Measurements from ENCODE around the gene TOR4A.
"Not testable (repeated sequence)": the region's sequence is repeated elsewhere in the genome, so short reads cannot be mapped to it uniquely, and the experiment has no call there.

Gene TOR4A

DNA sequence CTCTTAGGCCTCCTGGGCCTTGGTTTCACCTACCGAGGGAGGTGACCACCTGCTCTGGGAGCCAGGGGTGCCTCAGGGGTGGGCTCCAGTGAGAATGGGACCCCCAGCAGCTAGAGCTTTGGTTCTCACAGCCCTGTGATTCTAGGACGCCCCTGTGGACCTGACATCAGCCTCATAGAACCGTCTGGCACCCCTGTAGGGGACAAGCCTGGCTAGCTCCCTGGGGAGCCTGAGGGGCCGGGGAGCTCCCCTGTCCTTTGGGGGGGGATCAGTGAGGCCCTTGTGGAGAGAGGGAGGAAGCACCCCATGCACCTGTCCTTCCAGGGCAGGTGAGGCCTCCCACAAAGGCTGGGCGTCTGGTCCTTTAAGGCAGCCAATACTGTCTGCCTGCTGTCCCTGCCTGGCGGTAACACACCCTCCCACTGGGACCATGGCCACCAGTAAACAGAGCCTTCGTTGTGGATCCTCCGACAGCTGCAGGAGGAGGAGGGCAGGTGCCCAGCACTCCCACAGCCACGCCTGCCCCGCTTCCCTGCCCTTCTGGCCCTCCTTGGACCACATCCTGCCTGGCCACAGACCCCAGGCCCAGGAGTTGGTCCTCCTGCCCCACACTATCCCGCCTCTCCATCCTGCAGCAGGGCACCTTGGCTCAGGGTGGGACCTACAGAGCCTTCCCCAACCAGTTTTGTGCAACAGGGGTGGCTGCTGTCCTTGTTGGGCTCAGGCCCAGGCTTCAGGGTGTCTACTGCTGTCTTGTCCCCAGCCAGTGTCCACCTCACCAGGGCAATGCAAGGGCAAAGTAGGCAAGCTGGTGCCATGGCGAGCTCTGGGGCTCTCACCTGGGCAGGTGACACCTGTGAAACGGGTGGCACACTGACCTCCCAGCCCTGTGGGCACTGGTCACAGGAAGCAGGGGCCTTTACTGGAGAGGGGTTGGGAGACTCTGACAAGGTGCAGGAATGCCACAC is 39.5 kb upstream of the TOR4A start:
- Histone ChIP-seq H3K27ac (no peak overlapping the region), H3K4me3 (ENCODE audit: low read depth, low read length) (no peak overlapping the region), H3K27me3 (replicated peaks) (no peaks in the 10 kb centered on the region), H3K36me3 (replicated peaks) (peaks cover 15% of the 10 kb centered on the region)
- in situ Hi-C loops (cut with HindIII; ENCODE audit: low pct_ligation_motif_present, low sequenced_read_pairs): no loop called here
- DNase-seq: no peak
- TF ChIP-seq, protein P1, sequence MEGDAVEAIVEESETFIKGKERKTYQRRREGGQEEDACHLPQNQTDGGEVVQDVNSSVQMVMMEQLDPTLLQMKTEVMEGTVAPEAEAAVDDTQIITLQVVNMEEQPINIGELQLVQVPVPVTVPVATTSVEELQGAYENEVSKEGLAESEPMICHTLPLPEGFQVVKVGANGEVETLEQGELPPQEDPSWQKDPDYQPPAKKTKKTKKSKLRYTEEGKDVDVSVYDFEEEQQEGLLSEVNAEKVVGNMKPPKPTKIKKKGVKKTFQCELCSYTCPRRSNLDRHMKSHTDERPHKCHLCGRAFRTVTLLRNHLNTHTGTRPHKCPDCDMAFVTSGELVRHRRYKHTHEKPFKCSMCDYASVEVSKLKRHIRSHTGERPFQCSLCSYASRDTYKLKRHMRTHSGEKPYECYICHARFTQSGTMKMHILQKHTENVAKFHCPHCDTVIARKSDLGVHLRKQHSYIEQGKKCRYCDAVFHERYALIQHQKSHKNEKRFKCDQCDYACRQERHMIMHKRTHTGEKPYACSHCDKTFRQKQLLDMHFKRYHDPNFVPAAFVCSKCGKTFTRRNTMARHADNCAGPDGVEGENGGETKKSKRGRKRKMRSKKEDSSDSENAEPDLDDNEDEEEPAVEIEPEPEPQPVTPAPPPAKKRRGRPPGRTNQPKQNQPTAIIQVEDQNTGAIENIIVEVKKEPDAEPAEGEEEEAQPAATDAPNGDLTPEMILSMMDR (IDR thresholded peaks at IDR 0.05; ENCODE audit: low read depth, low read length, missing control alignments): no peak

DNA sequence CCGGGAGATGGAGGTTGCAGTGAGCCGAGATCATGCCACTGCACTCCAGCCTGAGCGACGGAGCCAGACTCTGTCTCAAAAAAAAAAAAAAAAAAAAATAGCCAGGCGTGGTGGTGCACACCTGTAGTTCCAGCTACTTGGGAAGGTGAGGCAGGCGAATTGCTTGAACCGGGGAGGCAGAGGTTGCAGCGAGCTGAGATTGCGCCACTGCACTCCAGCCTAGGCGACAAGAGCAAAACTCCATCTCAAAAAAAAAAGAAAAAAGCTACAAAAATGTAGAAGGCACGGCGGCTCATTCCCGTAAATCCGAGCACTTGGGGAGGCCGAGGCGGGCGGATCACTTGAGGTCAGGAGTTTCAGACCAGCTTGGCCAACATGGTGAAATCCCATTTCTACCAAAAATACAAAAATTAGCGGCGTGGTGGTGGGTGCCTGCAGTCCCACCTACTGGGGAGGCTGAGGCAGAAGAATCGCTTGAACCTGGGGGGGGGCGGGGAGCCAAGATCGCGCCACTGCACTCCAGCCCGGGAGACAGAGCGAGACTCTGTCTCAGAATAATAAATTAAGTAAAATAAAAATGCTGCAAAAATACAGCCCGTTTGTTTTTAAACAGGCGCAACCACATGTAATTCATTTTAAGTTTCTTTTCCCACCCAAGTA is 37.9 kb upstream of the TOR4A start:
- DNase-seq; H3K27me3 ChIP-seq (replicated peaks); in situ Hi-C loops (cut with HindIII; ENCODE audit: low pct_ligation_motif_present, low sequenced_read_pairs): not testable (repeated sequence)
- Histone ChIP-seq H3K27ac (peak overlapping the region; percentile 78), H3K36me3 (replicated peaks) (peaks cover 25% of the 10 kb centered on the region), H3K4me3 (ENCODE audit: low read depth, low read length) (peak overlapping the region; percentile 71)

DNA sequence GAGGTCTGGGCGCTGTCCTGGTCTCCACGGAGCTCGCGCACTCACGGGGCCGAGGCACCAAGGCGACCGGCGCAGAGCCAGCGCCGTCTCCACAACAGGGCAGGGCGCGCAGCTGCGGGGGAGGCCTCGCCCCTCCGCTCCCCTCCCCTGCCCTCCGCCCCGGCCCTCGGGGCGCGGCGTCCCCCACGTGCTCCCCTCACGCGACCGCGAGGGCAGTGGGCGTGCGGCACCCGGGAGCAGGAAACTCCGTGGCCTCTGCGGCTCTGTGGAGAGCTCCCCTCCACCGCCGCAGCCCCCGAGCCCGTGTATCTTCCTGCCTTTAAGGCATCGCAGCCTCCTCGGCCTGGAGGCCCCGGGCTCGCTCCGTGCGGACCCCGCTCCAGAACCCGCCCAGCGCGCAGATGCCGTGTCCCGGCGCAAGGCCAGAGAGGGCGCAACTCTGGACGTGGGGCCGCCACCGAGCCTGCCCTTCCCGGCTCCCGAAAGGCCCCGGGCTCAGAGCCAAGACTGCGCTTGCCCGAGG is 37.1 kb upstream of the TOR4A start:
- Histone ChIP-seq H3K4me3 (ENCODE audit: low read depth, low read length) (peak overlapping the region; percentile 71), H3K27ac (peak overlapping the region; percentile 78), H3K36me3 (replicated peaks) (peaks cover 25% of the 10 kb centered on the region), H3K27me3 (replicated peaks) (no peaks in the 10 kb centered on the region)
- in situ Hi-C loops (cut with HindIII; ENCODE audit: low pct_ligation_motif_present, low sequenced_read_pairs): no loop called here
- DNase-seq: peak; percentile 40
- TF ChIP-seq, protein P1 (IDR thresholded peaks at IDR 0.05; ENCODE audit: low read depth, low read length, missing control alignments): no peak

DNA sequence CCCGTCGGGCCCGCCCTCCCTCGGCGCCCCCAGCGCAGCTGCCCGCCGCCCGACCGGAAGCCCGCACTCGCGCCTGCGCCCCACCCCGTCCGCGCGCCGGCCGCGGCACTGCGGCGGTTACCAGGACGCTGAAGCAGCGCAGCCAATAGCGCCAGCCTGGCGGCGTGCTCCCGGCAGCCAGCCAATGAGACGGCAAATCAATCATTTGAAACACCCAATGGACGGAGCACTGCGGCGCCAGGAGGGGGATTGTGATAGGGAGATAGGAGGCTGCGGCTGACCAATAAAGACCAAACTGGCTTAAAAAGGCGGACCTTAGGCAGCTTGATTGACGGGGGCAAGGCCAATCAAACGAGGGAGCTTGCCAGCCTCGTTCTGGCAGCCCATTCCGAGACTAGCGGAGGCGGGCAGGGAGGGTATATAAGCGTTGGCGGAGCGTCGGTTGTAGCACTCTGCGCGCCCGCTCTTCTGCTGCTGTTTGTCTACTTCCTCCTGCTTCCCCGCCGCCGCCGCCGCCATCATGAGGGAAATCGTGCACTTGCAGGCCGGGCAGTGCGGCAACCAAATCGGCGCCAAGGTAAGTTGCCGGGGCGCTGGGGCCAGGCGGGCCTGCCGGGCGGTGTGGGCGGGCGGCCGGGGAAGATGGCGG is 36.6 kb upstream of the TOR4A start, which contains the start of gene TUBB4B:
TSS of gene TUBB4B (plus strand) at position 447 of the 649 bp plus-strand sequence. CDS start at position 521, 74 bp downstream.
- in situ Hi-C loops (cut with HindIII; ENCODE audit: low pct_ligation_motif_present, low sequenced_read_pairs): no loop called here
- DNase-seq: peak; percentile 100
- peaks cover 25% of the 10 kb centered on the region for H3K36me3 ChIP-seq (replicated peaks)
- TF ChIP-seq, protein P1 (IDR thresholded peaks at IDR 0.05; ENCODE audit: low read depth, low read length, missing control alignments): no peak
- H3K27ac ChIP-seq: peak within 1 kb of the TSS; percentile 78
- peak within 1 kb of the TSS; percentile 86 for H3K4me3 ChIP-seq (ENCODE audit: low read depth, low read length)
- H3K27me3 ChIP-seq (replicated peaks): no peaks in the 10 kb centered on the region

DNA sequence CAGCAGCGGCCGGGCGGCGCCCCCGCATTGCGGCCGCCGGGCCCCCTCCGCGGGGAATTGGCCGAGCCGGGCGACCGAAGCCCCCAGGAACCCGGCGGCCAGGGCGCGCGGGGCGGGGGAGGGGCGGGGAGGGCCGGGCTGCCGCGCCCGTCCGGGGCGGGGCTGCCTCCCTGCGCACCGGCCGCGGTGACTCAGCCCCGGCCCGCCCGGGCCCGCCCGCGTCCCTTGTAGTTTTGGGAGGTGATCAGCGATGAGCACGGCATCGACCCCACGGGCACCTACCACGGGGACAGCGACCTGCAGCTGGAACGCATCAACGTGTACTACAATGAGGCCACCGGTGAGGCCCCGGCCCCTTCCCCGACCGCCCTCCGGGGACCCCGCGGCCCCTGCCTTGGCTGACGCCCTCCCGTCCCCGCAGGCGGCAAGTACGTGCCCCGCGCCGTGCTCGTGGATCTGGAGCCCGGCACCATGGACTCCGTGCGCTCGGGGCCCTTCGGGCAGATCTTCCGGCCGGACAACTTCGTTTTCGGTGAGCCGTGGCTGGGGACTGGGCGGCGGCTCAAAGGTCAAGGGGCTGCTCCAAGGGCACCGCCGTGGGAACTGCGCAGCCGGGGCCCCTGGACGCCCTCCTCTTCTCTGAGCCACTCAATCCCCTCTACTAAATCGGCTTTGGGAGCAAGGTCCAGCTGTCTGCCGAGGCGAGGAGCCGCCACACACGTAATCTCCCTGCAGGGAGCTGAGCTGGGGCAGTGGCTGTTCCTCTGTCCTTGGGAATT is 35.8 kb upstream of the TOR4A start:
- TF ChIP-seq, protein P1 (IDR thresholded peaks at IDR 0.05; ENCODE audit: low read depth, low read length, missing control alignments): no peak
- Histone ChIP-seq H3K4me3 (ENCODE audit: low read depth, low read length) (peak overlapping the region; percentile 86), H3K27ac (peak overlapping the region; percentile 75), H3K27me3 (replicated peaks) (no peaks in the 10 kb centered on the region), H3K36me3 (replicated peaks) (peaks cover 25% of the 10 kb centered on the region)
- no peak for DNase-seq
- in situ Hi-C loops (cut with HindIII; ENCODE audit: low pct_ligation_motif_present, low sequenced_read_pairs): no loop called here
